SW480 (cell line): ENCODE results near the gene KLF7.

Experiments
- DNase-seq: peaks from one replicate; pipeline ENCODE4 v3.0.0-alpha.2; 2016; ENCODE audit warnings: low spot score

Gene KLF7

DNA sequence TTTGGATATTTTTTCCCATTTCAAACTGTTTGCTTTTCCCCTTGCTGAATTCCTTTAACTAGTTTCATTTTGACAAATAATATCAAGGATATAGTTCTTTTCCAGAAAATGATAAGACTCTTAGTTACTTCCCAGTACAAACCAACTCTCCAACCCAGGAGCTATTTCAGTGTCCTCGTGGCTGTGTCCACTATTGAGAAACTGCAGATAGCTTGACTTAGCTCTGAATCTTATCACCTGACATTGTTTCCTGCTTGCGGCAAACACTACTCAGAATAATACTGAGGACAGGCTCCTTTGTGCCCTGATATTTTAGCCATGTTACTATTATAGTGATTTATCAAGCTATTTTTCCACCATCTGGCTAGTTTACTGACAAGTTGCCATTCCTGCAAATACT is 74.6 kb downstream of the KLF7 start:
- DNase-seq = no peak

DNA sequence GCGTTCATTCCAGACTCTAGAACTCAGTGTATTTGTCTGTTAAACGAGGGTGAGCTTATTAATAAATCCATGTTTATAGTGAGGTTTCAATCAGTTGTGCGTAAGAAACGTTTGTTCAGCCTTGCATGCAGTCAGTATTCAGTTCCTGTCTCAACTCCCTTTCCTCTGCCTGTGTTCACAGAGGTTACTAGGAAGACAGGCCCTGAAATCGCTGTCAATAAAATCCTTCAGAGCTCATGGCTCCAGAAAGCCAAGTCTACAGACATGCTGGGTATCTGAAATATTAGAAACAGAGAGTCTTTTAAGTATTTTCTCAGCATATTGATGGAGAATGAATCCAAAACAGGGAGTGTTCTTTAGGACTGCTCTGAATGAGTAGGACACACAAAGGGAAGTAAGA is 75.4 kb downstream of the KLF7 start:
- DNase-seq = no peak

DNA sequence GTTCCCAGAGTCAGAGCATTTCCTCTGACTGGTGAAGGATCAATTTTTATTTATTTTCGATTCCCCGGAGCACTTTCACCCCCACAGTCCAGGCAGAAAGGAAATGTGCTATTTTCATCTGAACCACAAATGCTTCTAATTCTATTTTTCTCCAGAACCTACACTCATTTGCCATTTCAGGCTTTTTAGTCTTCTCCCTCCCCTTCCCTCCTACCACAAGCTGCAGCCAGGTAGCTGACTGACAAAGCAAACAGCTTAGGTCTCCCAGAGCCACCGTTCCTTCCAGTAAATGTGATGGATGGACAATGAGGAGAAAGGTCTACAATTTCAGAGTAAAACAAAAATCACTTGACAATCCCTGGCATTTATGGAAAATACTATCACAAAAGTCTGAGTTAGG is 76.9 kb downstream of the KLF7 start:
- DNase-seq = no peak

DNA sequence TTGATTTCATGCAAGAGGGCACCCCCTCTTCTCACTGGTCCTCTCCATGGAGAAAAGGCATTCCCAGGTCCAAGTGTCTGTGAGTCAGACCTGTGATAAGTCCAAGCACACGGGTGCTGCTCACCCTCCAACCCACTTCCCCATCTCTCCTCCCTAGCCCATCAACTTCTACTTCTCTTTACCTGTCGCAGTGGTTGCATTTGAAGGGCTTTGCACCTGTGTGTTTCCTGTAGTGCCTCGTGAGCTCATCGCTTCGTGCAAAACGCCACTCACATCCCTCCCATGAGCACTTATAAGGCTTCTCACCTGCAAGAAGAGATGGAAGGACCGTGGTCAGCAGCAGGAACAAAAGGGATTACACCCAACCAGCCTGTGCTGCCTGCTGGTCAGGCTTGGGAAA is 77.5 kb downstream of the KLF7 start:
- no peak for DNase-seq

DNA sequence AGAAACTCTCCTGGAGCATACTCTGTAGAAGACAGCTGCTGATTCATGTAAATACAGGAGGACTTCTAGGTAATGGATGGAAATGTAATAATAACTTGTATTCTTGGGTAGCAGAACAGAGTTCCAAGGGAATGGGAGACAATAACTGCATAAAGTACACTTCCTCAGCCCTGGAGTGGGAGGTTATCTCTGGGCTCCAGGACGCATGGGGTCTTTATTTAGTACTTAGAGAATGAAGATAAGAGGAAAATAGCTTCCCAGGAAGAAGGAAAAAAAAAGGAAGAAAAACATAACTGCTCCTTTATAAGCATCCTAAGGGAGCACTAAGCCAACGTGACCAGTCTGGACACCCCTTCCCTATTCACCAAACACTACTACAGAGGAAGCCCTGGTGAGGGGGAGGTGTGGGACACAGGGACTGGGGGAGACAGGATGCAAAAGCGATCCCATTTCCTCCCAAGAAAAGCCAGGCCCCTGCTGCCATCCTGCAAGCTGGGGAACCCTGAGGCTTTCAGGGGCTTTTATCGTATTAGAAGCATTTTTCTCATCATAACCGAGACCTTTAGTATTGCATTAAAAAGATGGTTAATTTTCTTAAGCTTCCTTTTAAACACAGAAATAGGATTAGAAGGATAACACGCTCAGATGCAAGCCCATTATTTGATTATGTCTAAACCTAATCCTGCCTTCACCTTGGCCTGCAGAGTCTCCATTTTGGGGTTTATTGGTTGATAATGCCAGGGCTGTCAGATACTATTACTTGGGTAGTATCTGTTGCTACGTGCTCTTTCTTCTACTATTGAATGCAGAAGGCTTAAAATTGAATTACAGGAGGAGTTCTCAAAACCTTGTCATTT is 78.5 kb downstream of the KLF7 start:
- no peak for DNase-seq

- DNase-seq = no peak
Observed at GRCh38 chr2:207086136-207086535, 79.6 kb downstream of the KLF7 start.

DNA sequence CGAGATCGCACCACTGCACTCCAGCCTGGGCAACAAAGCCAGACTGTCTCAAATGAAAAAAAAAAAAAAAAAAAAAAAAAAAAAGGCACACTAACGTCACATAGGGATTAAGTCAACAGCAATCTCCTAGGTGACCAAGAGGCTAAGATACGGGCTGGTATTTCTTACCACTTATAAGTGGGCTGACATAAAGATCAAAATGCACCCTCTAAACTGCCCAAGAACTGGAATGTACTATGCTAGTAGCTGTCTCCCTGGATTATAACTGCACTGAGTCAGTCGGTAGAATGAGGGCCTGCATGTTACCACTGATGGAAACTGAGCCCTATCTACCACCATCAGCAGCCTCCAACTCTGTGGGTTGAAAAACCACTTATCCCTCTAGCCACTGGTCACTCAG is 80.6 kb downstream of the KLF7 start:
- no peak for DNase-seq

DNA sequence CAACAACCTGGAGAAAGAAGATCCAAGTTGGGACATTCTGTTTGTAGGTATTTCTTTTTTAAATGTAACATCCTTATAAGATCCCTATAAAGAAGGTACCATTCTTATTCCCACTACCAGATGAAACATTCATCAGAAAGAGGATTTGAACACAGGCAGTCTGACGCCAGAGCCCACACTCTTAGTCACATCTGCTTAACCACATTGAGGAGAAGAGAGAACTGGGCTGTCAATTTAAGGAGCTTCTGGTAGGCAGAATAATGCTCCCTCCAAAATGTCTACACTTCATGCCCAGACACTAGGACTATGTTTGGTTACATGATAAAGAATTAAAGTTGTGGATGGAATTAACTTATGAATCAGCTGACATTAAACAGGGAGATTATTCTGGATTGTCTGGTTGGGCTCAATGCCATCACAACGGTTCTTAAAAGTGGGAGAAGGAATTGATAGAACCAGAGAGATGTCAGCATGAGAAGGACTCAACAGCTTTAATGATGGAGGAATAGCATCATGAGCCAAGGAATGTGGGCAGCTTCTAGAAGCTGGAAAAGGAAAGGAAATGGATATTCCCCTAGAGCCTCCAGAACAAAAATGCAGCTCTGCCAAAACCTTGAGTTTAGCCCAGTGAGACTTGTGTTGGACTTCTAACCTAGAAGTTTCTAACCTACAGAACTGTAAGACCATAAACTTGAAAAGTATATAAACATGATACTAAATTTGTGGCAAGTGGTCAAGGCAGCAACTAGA is 82.2 kb downstream of the KLF7 start:
- DNase-seq = no peak

DNA sequence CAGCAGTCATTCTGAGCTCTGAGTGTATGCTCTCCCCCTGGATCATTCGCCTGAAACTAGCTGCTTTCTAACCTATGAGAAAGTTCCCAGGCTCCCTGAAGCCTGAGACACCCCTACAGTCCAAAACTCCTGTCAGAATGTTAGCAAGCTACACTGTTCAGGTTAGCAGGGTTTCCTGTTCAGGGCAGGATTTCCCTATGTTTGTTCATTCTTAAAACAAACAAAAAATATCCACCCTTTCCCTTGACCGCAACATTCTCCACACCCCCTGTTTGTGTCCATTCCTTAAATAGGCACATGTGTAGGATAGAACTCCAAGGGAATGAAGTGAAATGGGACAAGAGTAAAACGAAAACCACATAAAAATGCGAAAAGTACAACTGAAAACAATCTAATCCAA is 83.1 kb downstream of the KLF7 start:
- no peak for DNase-seq

DNA sequence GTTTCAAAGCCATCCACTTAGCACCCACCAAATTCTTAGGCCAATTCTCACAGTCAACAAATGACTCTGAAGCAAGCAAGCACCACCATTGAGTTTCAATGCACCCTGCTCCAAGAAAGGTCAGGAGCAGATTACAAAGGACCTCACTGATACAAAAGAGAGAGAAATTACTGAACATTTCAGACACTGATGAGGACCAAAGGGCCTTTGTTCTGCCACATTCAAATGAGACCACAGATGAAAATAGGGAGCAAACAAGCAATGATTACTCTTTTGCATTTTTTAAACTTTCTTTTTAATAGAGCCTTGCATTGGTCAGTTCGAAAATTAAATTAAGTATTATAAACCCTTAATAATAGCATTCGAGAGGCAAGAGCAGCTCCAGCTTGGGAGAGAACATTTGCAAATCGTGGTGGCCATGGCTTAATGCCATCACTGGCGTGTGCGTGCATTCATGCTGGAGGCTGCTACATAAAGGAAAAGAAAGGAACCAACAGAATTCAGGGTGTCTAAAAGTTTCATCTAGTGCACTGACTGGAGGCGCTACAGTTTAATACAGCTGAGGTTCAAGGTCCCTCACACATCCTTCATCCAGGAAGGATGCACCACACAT is 87.5 kb downstream of the KLF7 start:
- DNase-seq = no peak

DNA sequence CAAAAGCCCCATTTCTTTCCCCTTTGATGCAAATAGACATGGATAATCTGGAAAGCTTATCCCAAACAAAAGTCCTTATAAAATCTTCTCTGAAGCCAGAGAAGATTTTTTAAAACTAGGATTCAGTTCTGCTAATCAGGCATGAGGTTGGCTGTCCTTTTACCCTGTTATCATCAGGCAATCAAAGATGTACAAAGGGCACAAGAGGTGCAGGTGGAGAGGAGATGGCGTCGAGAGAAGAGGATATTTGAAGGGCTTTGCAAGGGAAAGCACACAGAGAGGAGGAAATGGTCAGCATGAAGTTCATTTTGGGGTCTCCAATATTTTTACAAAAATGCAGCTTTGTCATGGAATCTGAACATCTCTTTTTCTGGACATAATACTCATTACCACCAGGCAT is 88.5 kb downstream of the KLF7 start:
- no peak for DNase-seq

GRCh38 chr2:207075456-207075855 is 90.3 kb downstream of the KLF7 start:
- DNase-seq = no peak

GRCh38 chr2:207073801-207074678 is 91.7 kb downstream of the KLF7 start:
- DNase-seq = no peak

GRCh38 chr2:207073412-207073800 is 92.3 kb downstream of the KLF7 start:
- DNase-seq = no peak

- DNase-seq = no peak
Observed at GRCh38 chr2:207072571-207072970, 93.2 kb downstream of the KLF7 start.

DNA sequence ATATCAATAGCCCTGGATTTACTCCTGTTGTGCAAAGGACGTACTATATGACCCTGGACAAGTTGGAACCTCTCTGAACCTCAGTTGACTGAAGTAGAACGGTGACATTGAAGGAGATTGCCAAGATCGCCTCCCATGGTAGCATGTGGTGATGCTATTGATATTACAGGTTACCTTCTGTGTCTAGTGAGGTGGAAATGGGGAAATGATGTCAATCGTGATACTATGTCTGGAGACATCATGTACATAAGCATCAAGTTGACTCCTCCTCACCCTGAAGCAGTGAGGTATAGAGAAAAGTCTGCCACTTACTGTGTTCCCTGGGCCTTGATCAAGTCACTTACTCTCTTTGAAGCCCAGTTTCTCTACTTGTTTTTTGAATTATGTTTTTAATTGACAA is 93.9 kb downstream of the KLF7 start:
- DNase-seq = no peak

- DNase-seq = no peak
Observed at GRCh38 chr2:207067473-207067872, 98.3 kb downstream of the KLF7 start.

DNA sequence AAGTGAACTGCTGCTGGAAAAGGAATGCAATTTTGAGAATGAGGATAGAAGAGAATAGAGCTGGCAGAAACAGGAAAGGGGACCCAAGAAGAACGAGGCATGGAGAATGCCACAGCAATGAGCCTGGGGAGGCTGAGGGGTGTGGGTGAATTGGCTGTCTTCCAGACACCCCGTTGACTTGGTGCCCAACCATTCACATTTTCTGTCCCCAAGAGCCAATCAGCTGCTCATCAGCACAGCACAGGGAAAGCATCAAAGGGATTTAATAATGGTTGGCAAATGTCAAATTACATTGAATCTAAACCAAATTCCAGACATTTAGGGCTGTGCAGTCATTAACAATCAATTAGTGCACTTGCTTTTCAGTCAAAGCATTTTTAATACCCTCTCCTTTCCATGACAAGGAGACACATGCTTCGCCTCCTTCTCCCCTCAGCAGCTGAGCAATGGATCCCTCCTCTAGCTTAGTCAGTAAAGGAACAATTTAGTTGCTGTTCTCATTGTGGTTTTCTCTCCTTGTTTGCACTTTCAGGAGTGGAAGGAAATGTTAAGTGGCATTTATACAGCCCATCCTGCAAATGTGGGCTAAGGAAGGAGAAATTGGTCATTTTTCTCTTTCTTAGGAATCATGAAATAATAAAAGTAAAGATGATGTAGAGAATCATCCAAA is 98.8 kb downstream of the KLF7 start:
- no peak for DNase-seq

GRCh38 chr2:207066166-207066565 is 99.6 kb downstream of the KLF7 start:
- DNase-seq = no peak

DNA sequence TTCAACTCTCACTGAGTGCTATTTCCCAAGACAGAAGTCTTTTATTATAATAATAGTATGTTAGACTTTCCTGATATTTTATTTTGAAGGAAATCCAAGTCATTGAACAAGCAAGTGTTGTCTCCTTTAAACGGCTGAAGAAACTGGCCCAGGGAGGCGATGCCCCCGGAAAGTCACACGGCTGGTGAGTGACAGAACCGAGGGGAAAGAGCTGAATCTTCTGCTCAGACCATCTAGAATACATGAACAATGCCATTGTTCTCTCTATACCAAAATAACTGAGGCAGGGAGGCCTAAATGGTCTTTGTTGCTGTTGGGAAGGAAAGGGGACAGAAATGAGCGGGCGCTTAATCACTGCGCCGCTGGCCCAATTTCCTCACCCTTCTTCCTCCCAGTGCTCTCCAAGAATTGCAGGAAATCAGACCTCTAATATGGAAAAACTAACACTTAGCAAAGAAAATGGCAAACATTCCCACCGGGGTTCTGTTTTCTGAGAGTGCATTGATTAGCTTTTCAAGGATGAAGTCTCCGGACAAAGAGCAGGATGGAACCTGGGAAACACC is 101.5 kb downstream of the KLF7 start:
- no peak for DNase-seq

- no peak for DNase-seq
Observed at GRCh38 chr2:207061181-207061580, 104.6 kb downstream of the KLF7 start.
